HepG2 (cell line): ENCODE results near the gene DNM3. TPM values are rescaled to one million over a fixed set of nuclear protein-coding genes. Genes with fewer than 3 reads are reported as not detected.

Experiments used
- ATAC-seq: fragments of 200-7000 bp; cut with Tn5 transposase; 3 replicates; pipeline ENCODE4 v1.9.1; 2020; ENCODE audit warnings: mild to moderate bottlenecking, moderate library complexity
- BruUV-seq: library from RNA; stranded (reverse); fragments of 400-500 nt; replicated peaks from 2 replicates; lab custom pipeline; 2021; lab: Mats Ljungman, UMichigan
- CTCF ChIA-PET: fragments of 300-600 bp; formaldehyde crosslinking; extraction: SDS; loops from one replicate; lab custom pipeline; 2021; ENCODE audit warnings: low total read pairs, inconsistent platforms, low intra/inter-chr PET ratio; lab: Yijun Ruan, JAX
- POLR2A ChIA-PET: fragments of 350-600 bp; sonication (Branson Sonifier 250); formaldehyde crosslinking; loops from one replicate; lab custom pipeline; 2020; ENCODE audit warnings: antibody characterized with exemption, inconsistent platforms; lab: Yijun Ruan, JAX
- DNase-seq: peaks from one replicate; pipeline ENCODE4 v3.0.0-alpha.2; 2015; ENCODE audit warnings: low spot score
- FAIRE-seq: peaks from 3 replicates; lab custom pipeline; 2011; peaks lifted over from hg19 to GRCh38; lab: Jason Lieb, UNC
- H2AFZ ChIP-seq: one replicate; pipeline ENCODE4 v1.6.1; 2011; ENCODE audit warnings: low read length, inconsistent platforms
- H3K27ac ChIP-seq: fragments of 300-600 bp; 3 replicates; pipeline ENCODE4 v1.8.0; 2011; ENCODE audit warnings: mixed run types, mild to moderate bottlenecking, mixed read lengths, low read length, inconsistent platforms; ENCODE audit not compliant: insufficient read depth; ENCODE audit errors: extremely low read length
- H3K27me3 ChIP-seq, 2 experiments: fragments of 200-600 bp in 1 of 2; 2 replicates in 1 of 2; 3 replicates in 1 of 2; pipeline versions ENCODE4 v1.6.0 to v1.8.0; 2011; ENCODE audit warnings: low read length in 2 of 2, mild to moderate bottlenecking in 2 of 2, moderate library complexity in 2 of 2, inconsistent platforms in 1 of 2; ENCODE audit not compliant: insufficient read depth in 2 of 2, control insufficient read depth in 1 of 2
- H3K36me3 ChIP-seq, 2 experiments: fragments of 200-600 bp in 1 of 2; replicated peaks in 1 of 2; 2 replicates in 1 of 2; 3 replicates in 1 of 2; pipeline versions ENCODE4 v1.5.1 to v1.8.0; 2011; ENCODE audit warnings: low read length in 2 of 2, inconsistent platforms in 1 of 2; ENCODE audit not compliant: insufficient read depth in 2 of 2, control insufficient read depth in 1 of 2
- H3K4me1 ChIP-seq: 2 replicates; pipeline ENCODE4 v1.5.1; 2012; ENCODE audit warnings: low read length, inconsistent platforms; ENCODE audit not compliant: insufficient read depth
- H3K4me2 ChIP-seq: 2 replicates; pipeline ENCODE4 v1.6.0; 2011; ENCODE audit warnings: low read depth, low read length, inconsistent platforms
- H3K4me3 ChIP-seq, 3 experiments: fragments of 200-600 bp in 1 of 3; sonication (generic), shearing (Covaris generic) in 1 of 3; replicated peaks in 1 of 3; 2 replicates each; pipeline ENCODE4 v1.5.1; 2011 to 2016; ENCODE audit warnings: low read length in 3 of 3, inconsistent platforms in 2 of 3, low read depth in 2 of 3, mild to moderate bottlenecking in 2 of 3, control low read depth in 1 of 3, mixed read lengths in 1 of 3; ENCODE audit not compliant: insufficient read depth in 1 of 3
- H3K79me2 ChIP-seq: one replicate; pipeline ENCODE4 v1.6.1; 2011; ENCODE audit warnings: low read length, inconsistent platforms; ENCODE audit not compliant: insufficient read depth
- H3K9ac ChIP-seq: 2 replicates; pipeline ENCODE4 v1.6.0; 2011; ENCODE audit warnings: mild to moderate bottlenecking, low read depth, low read length, inconsistent platforms; ENCODE audit not compliant: insufficient read depth
- H3K9me3 ChIP-seq: 2 replicates; pipeline ENCODE4 v1.5.1; 2012; ENCODE audit warnings: mild to moderate bottlenecking, low read length
- H4K20me1 ChIP-seq: 2 replicates; pipeline ENCODE4 v1.6.0; 2011; ENCODE audit warnings: inconsistent platforms, mild to moderate bottlenecking, low read length, moderate library complexity; ENCODE audit not compliant: insufficient read depth
- ATF6 ChIP-seq: sonication (generic); formaldehyde crosslinking; conservative IDR thresholded peaks from 2 replicates; pipeline ENCODE4 v1.4.0; 2020; ENCODE audit warnings: missing genetic modification reagents
- PAXIP1 ChIP-seq: sonication (generic); formaldehyde crosslinking; conservative IDR thresholded peaks from 2 replicates; pipeline ENCODE4 v1.4.0; 2020; ENCODE audit warnings: mild to moderate bottlenecking, missing genetic modification reagents, moderate library complexity
- RAD21 ChIP-seq: fragments of 450-650 bp; formaldehyde crosslinking; IDR thresholded peaks from 2 replicates; pipeline ENCODE4 v1.5.0; 2020; ENCODE audit warnings: mild to moderate bottlenecking
- TAF1 ChIP-seq: sonication (generic); formaldehyde crosslinking; IDR thresholded peaks from 2 replicates; pipeline ENCODE4 v1.4.0; 2020; ENCODE audit warnings: missing genetic modification reagents
- ZNF281 ChIP-seq: sonication (generic); formaldehyde crosslinking; IDR thresholded peaks from 2 replicates; pipeline ENCODE4 v1.4.0; 2020; ENCODE audit warnings: missing genetic modification reagents, borderline replicate concordance
- WGBS: methylation state at CpG from one replicate; pipeline ENCODE4 v1.1.6; 2017; ENCODE audit warnings: low lambda C conversion rate; 5-methylcytosine and 5-hydroxymethylcytosine counted together
- in situ Hi-C: cut with HindIII; loops from 2 replicates; pipeline ENCODE4 v1.10.0; 2017; ENCODE audit warnings: low pct_unique_long_range_greater_than_20kb; ENCODE audit not compliant: extremely low pct_ligation_motif_present
- intact Hi-C: fragments of 100-400 bp; cut with micrococcal nuclease; formaldehyde crosslinking; loops from one replicate; pipeline ENCODE4 v1.10.0; 2022; ENCODE audit not compliant: unreplicated experiment
- polyA plus RNA-seq, 8 experiments: library from polyadenylated mRNA; depleted of rRNA in 3 of 8; stranded (reverse) in 7 of 8; unstranded in 1 of 8; fragments of >200 nt; fragmentation: Illumina TruSeq in 4 of 8; extraction: Trizol in 4 of 8; gene quantifications; 2 replicates each; pipeline versions ENCODE4 v1.2.1 to v1.2.3, GENCODE V29; 2011 to 2016; ENCODE audit warnings: low read depth in 4 of 8, missing spikeins in 1 of 8, mixed read lengths in 1 of 8; ENCODE audit not compliant: insufficient read depth in 1 of 8
- total RNA-seq, 5 experiments: library from RNA; depleted of rRNA; stranded (reverse); fragments of >200 nt; fragmentation: Illumina TruSeq; extraction: Trizol; gene quantifications; 2 replicates each; pipeline ENCODE4 v1.2.3, GENCODE V29; 2016; ENCODE audit warnings: low read depth in 1 of 5

DNM3 gene
- total and polyA plus RNA-seq, 2 of the 13 experiments (the other 11 are each of a cell fraction or from before 2014, with no cell fraction given), result 0.05 TPM; not detected in 1

- no peaks in the 10 kb centered on the region for H3K27me3 ChIP-seq
- no peak overlapping the region for H2AFZ ChIP-seq
- in situ Hi-C loops, result no loop called here
- intact Hi-C loops, result loop anchor here (5.0 kb wide), 1 partner anchor 1271 kb away; no protein-coding TSS in a partner anchor
- peaks cover 7 to 39% of the 10 kb centered on the region in 2 experiments; a peak in 4 of 5 replicates for H3K36me3 ChIP-seq
- no TSS peak for BruUV-seq
- no peaks in the 10 kb centered on the region for H3K9me3 ChIP-seq
- H3K4me1 ChIP-seq, result no peaks in the 10 kb centered on the region
- ChIA-PET POLR2A (interaction anchor here (1.1 kb wide), 1 partner anchor 16 kb away, joined by 3 read pairs; the partner anchor contains the start of gene METTL13), CTCF (no interaction called here)
- no peak overlapping the region for H3K9ac ChIP-seq
- no peaks in the 10 kb centered on the region for H4K20me1 ChIP-seq
- H3K79me2 ChIP-seq, result no peaks in the 10 kb centered on the region
- H3K4me3 ChIP-seq, result no peak overlapping the region
- TF ChIP-seq TAF1, result no peak
- TF ChIP-seq, all 625 proteins: peak for 0
- H3K27ac ChIP-seq, result no peak overlapping the region
- WGBS, result 97% methylated on average over 3 of the region's 3 CpGs
- DNase-seq (no peak), ATAC-seq (no peak), FAIRE-seq (no peak)
- H3K4me2 ChIP-seq, result no peak overlapping the region
Measured at GRCh38 chr1:171798311-171798710, 43.0 kb upstream of the DNM3 start.

GRCh38 chr1:171798765-171799164, 42.5 kb upstream of the DNM3 start:
- 100% methylated on average over 3 of the region's 3 CpGs for WGBS
- DNase-seq, result no peak
- BruUV-seq, result no TSS peak
- TF ChIP-seq RAD21 (CRISPR knock-in tag) (no peak), PAXIP1 (no peak), ZNF281 (CRISPR knock-in tag) (no peak), ATF6 (CRISPR knock-in tag) (no peak)

More at GRCh38 chr1:171798765-171799164, 42.5 kb upstream of the DNM3 start:
- FAIRE-seq (no peak), ATAC-seq (no peak)
- Histone ChIP-seq H3K79me2 (no peaks in the 10 kb centered on the region), H3K9me3 (no peaks in the 10 kb centered on the region), H3K27ac (no peak overlapping the region), H3K36me3 (peaks cover 7 to 36% of the 10 kb centered on the region in 2 experiments; a peak in 4 of 5 replicates), H3K4me3 (no peak overlapping the region), H4K20me1 (no peaks in the 10 kb centered on the region), H2AFZ (no peak overlapping the region), H3K4me1 (no peaks in the 10 kb centered on the region), H3K9ac (no peak overlapping the region), H3K27me3 (no peaks in the 10 kb centered on the region), H3K4me2 (no peak overlapping the region)
- POLR2A ChIA-PET, result interaction anchor here (0.6 to 1.1 kb wide), 2 partner anchors 17 to 25 kb away, joined by 3 read pairs; partner anchors contain the start of gene METTL13
- CTCF ChIA-PET, result no interaction called here
- in situ Hi-C loops, result no loop called here
- intact Hi-C loops, result loop anchor here (5.0 kb wide), 1 partner anchor 1271 kb away; no protein-coding TSS in a partner anchor
